BJ (cell line): ENCODE results near the gene LOC101059915.

Experiments used
- CTCF ChIA-PET: fragments of 350-600 bp; formaldehyde crosslinking; extraction: SDS; loops from one replicate; lab custom pipeline; 2021; ENCODE audit warnings: antibody characterized with exemption, inconsistent platforms; lab: Yijun Ruan, JAX
- POLR2A ChIA-PET: fragments of 300-600 bp; sonication (Branson Sonifier 250); formaldehyde crosslinking; extraction: SDS; loops from one replicate; lab custom pipeline; 2021; ENCODE audit warnings: antibody characterized with exemption; lab: Charles Lee
- DNase-seq: peaks from one replicate; pipeline ENCODE4 v3.0.0-alpha.2; 2011; ENCODE audit warnings: low read depth
- H3K27me3 ChIP-seq: 2 replicates; pipeline ENCODE4 v1.6.0; 2011; ENCODE audit warnings: low read length; ENCODE audit not compliant: control insufficient read depth, insufficient read depth
- H3K36me3 ChIP-seq: 2 replicates; pipeline ENCODE4 v1.5.1; 2011; ENCODE audit warnings: low read length; ENCODE audit not compliant: control insufficient read depth, insufficient read depth
- H3K4me3 ChIP-seq: 2 replicates; pipeline ENCODE4 v1.5.1; 2011; ENCODE audit warnings: low read depth, mild to moderate bottlenecking, control low read depth, low read length
- CTCF ChIP-seq: IDR thresholded peaks from 2 replicates; pipeline ENCODE4 v1.5.1; 2011; ENCODE audit warnings: low read depth, mild to moderate bottlenecking, control low read depth, inconsistent platforms, low read length, moderate library complexity; ENCODE audit not compliant: insufficient read depth

LOC101059915 gene

GRCh38 chrX:71619986-71620385 lies 47.4 kb upstream of the LOC101059915 start:
- ChIA-PET CTCF (no interaction called here), POLR2A (no interaction called here)
- Histone ChIP-seq H3K27me3 (no peaks in the 10 kb centered on the region), H3K4me3 (no peak overlapping the region), H3K36me3 (peaks cover 2% of the 10 kb centered on the region; the same call in 1 of the 2 replicates)
- DNase-seq = no peak
- TF ChIP-seq CTCF = no peak

GRCh38 chrX:71621603-71622002 lies 45.7 kb upstream of the LOC101059915 start:
- Histone ChIP-seq H3K4me3 (no peak overlapping the region), H3K27me3 (no peaks in the 10 kb centered on the region), H3K36me3 (no peaks in the 10 kb centered on the region; the same call in 1 of the 2 replicates)
- ChIA-PET POLR2A (no interaction called here), CTCF (interaction anchor here (0.9 kb wide), 1 partner anchor 14 kb away, joined by 3 read pairs; no protein-coding TSS in a partner anchor)
- no peak for TF ChIP-seq CTCF
- no peak for DNase-seq

GRCh38 chrX:71622032-71622575 lies 45.2 kb upstream of the LOC101059915 start:
- no peaks in the 10 kb centered on the region for H3K27me3 ChIP-seq
- DNase-seq = no peak
- H3K4me3 ChIP-seq = no peak overlapping the region
- no peaks in the 10 kb centered on the region; the same call in 1 of the 2 replicates for H3K36me3 ChIP-seq
- POLR2A ChIA-PET = no interaction called here
- CTCF ChIA-PET = interaction anchor here (0.6 to 1.6 kb wide), 5 partner anchors 11 to 204 kb away, joined by 3 to 6 read pairs (median 3); no protein-coding TSS in a partner anchor
- no peak for TF ChIP-seq CTCF

GRCh38 chrX:71622576-71623450 lies 44.5 kb upstream of the LOC101059915 start:
- no peaks in the 10 kb centered on the region for H3K27me3 ChIP-seq
- no peak overlapping the region for H3K4me3 ChIP-seq
- peak; percentile 47 for TF ChIP-seq CTCF
- H3K36me3 ChIP-seq = no peaks in the 10 kb centered on the region
- DNase-seq = no peak
- ChIA-PET POLR2A (no interaction called here), CTCF (interaction anchor here (0.6 to 1.6 kb wide), 5 partner anchors 10 to 204 kb away, joined by 3 to 6 read pairs (median 3); no protein-coding TSS in a partner anchor)

GRCh38 chrX:71623714-71624113 lies 43.6 kb upstream of the LOC101059915 start:
- H3K36me3 ChIP-seq = no peaks in the 10 kb centered on the region
- TF ChIP-seq CTCF = no peak
- POLR2A ChIA-PET = no interaction called here
- no peak overlapping the region for H3K4me3 ChIP-seq
- H3K27me3 ChIP-seq = no peaks in the 10 kb centered on the region
- CTCF ChIA-PET = interaction anchor here (1.5 to 1.6 kb wide), 2 partner anchors 10 to 14 kb away, joined by 3 to 6 read pairs; no protein-coding TSS in a partner anchor
- DNase-seq = no peak
